NCI-H2196 (cell line): ENCODE results near the gene FLACC1.
"Not testable (repeated sequence)": the region's sequence is repeated elsewhere in the genome, so short reads cannot be mapped to it uniquely, and the experiment has no call there.

Experiments
- DNase-seq: peaks from one replicate; lab custom pipeline; 2025; ENCODE audit not compliant: unreplicated experiment; lab: John Stamatoyannopoulos, UW

Gene FLACC1, protein sequence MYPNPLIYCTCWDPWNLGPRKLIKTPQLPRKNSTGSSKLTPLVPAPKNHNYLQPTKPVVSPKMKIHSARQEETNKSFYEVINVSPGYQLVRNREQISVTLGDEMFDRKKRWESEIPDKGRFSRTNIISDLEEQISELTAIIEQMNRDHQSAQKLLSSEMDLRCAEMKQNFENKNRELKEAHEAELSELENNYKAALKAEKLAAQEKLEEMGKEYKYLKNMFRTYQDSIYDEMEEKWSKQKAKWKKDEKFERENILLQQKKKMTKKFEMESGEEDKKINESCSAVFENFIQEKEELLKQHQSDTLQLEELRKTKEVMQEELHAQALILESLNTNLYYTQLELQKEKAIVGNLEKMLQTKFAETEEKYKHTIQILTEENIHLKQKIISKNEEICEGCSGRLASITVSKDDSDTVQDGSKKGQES

DNA sequence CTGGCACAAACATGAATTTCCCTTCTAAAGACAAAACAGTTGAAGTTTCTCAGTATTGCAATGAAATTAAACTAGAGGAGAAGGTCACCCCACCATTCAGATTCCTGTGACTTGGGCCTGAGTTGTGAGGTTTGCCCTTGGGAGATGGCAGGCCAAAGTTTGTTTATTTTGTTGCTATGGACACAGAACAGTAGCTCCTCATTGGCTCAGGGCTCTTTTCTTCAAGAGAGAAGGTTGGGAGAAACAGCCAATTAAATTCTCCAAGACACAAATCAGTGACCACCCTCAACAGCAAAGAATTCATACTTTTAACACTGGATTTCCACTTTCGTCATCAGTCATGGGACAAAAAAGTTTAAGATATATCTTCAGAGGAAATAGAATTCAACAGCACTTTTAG is at the start of gene FLACC1:
FLACC1 (minus strand) TSS at position 125 of the 400 bp plus-strand sequence. CDS start 5,941 bp downstream, outside the sequence.
- DNase-seq: peak; percentile 13

DNA sequence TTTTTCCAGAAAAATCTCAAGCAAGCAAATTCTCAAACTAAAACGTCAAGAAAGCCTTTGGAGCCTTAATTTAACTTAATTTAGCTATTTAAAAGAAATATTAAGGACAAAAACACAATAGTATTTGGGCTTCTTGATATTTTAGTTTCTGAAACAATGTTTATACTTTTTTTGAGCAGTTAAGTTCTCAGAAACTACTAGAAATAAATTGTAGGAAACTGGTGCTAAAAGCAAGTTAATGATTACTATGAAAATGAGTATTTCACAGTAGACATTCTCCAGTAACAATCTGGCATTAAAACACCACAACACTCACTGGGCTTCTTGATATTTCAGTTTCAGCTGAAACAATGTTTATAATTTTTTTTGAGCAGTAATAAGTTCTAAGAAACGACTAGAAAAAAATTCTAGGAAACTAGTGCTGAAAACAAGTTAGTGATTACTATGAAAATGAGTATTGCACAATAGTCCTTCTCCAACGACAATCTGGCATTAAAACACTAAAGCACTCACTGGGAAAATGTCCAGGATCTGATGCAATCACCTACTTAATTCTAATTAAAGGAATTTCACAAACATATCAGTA is 49.0 kb upstream of the FLACC1 start:
- DNase-seq: peak; percentile 51

DNA sequence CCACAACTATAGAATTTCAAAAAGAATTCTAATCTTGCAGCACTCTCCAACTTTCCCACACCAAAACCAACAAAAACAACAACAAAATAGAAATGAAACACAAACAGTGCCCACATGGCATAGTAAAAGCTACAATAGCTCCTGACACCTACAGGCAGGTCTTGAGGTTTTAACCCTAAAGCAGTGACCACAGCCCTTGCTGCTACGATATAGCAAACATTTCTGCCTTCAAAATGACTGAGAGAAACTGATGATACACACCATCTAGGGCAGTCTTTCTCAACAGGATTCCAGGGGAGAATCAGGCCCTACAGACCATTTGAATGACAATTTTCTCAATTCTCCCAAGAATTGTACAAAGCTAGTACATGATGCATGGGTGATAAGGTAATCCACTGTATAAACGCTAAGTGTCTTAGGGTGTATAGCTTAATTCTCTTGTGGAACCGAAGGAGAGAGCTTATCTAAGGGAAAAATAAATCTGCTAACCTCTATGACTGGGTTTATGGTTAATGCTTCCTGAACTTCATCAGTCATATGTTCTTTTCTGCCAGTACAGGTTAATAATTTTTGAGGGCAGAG is 47.6 kb upstream of the FLACC1 start:
- no peak for DNase-seq

DNA sequence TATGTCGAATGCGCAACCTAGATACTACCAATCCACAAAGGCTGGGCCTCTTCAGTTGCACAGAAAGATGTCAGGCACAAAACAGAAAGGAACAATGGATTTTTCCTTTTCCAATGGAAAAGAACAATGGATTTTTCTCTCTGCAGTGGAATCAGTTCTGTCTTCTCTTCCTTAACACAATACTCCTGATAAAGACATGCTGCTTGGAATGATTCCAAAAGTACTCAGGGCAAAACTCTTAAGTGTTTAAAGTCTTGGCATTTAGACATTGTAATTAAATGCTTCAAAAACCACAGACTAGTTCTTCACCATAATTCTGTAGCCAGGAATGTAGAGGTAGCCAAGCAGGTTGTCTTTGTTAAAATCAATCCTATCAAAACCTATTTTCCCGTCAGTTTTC is 46.7 kb upstream of the FLACC1 start:
- peak; percentile 49 for DNase-seq

DNA sequence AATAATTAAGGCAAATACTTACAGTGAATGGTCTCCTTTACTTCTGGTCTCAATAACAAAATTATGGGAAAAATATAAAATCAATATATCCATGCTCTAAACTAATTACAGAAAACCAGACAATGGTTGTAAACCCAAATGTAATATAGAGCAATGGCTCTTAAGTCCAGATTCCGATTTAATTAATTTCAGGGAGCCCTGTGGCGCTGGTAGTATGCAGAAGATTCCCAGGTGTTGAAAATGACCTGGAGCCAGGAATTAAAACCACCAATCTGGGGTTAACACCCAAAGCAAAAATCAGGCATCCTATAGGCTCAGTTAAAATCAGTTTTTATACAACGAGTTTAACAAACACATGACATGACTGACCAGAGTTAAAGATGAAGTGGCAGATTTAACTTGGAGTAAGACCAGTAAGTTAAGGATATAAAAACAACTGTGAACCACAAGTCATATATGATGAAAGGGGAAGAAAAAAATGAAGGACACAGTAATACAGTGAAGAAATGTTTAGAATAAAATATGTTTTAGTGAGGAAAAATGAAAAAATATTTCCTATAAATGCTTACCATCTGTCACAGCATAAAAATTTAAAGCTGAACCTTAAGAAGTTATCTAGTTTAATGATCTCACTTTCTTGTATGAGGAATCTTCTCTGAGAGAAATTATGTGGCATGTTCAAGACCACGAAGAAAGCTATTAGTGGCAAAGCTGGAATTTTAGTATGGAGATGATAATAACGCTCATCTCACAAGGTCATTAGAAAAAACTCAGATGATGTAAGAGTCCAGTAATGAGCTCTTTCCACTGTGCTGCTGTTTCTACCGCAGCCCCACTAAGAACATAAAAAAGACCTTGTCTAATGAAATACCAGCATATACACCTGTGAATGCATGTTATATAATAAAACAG is 45.8 kb upstream of the FLACC1 start:
- DNase-seq: no peak

DNA sequence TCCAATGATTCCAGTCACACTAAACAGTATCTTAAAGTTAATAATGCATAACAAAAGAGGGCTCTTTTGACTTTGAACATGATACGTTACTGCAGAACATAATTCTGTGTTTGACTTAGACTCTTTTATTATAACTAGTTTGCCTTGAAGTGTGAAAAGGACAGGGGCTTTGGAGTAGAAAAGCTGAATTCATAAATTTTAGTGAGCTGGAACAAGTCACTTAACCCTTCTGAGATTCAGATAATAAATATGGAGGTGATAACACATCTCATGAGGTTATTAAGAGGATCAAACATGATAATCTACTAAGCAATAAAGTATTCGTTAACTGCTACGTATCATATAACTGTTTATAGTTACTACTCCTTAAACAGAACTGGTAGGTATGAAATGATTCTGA is 44.7 kb upstream of the FLACC1 start:
- no peak for DNase-seq

DNA sequence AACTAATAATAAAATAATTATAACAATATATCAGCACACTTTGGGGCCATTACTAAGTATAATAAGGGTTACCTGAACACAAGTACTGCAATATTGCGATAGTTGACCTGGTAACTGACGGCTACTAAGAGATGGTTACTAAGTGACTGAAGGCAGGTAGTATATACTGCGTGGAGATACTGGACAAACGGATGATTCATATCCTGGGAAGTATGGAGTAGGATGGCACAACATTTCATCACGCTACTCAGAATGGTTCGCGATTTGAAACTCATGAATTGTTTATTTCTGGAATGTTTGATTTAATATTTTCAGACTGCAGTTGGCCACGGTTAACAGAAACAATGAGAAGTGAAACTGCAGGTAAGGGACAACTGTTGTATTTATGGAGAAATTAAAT is 39.5 kb upstream of the FLACC1 start:
- DNase-seq: no peak

DNA sequence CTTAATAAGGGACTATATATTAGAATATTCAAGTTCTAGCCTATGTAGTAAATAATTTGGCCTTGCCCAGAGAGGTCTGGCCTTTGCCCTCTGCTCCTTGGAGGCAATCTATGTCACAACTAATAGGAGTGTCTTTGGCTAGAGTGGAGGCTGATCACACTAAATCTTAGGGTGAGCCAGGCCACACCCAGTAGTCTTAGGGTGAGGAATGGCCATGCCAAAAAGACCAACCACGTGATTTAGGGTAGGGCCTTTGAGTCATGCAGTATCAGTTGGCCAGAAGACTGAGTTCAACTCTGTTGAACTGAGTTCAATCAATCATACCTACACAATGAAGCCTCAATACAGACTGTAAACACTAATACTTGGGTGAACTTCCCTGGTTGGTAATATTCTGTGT is 26.0 kb upstream of the FLACC1 start:
- no peak for DNase-seq

DNA sequence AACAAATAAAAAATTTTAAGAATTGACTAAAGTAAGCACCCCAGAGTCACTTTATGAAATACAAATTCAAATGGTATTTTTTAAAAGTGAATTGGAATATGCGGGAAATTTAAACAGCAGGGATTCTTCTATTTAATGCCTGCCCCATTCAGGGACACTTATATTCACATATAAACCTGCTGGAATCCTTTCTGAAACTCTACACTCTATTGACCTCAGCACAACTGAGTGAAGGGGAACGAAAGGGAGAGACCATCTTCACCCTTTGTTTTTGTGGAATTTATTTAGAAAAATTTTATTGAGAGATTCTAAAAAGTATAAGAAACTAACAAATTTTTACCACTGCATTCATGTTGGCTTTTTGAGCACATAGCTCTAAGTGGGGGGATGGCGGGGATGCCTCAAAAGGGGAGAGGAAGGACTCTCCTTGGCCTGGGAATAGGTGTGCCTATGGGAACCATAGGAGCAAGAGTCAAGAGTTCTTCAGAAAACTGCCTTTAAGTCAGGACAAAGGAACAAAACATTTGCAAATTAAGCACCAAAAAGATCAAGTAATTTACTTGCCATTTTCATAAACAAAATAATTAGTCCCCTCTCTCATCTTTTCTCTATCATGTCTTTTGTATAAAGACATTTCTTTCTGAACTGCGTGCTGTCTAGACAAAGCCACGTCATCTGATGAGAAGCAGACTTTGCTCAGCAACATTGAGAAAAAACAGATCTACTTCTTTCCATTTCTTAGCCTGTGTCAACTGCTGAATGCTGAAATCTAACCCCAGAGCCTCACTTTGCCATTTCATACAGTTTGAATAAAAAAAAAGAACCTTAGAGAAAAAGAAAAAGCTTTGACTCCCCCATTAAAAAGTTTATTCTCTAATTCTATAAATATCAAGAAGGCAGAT is 21.6 kb upstream of the FLACC1 start:
- DNase-seq: no peak

DNA sequence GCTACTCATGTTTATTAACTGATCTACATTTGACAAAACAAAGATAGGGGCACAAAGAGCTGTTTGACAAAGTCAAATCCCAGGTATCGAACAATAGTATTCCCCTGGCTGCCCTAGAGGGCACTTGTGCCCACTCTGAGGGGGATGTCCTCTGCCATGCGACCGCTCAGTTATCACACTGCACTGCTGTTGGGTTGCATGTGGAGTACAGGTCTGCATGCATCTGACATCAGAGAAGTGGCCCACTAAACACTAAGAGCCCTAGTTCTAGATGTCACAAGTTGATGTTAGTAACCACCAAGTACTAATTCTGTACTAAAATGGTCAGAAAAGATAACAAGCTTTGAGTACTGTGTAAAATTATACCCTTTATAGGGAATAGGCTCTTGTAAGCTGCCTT is 20.1 kb upstream of the FLACC1 start:
- DNase-seq: no peak

DNA sequence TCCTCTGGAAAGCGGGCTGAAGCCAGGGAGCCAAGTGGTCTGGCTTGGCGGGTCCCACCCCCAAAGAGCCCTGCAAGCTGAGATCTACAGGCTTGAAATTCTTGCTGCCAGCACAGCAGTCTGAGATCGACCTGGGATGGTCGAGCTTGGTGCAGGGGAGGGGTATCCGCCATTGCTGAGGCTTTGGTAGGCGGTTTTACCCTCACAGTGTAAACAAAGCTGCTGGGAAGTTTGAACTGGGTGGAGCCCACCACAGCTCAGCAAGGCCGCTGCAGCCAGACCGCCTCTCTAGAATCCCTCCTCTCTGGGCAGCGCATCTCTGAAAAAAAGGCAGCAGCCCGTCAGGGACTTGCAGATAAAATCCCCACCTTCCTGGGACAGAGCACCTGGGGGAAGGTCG is 12.6 kb upstream of the FLACC1 start:
- DNase-seq: no peak

DNA sequence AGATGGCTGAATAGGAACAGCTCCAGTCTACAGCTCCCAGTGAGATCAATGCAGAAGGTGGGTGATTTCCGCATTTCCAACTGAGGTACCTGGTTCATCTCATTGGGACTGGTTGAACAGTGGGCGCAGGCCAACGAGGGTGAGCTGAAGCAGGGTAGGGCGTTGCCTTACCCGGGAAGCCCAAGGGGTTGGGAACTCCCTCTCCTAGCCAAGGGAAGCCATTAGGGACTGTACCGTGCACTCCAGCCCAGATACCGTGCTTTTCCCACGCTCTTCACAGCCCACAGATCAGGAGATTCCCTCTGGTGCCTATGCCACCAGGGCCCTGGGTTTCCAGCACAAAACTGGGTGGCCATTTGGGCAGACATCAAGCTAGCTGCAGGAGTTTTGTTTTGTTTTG is 12.2 kb upstream of the FLACC1 start:
- DNase-seq: not testable (repeated sequence)

DNA sequence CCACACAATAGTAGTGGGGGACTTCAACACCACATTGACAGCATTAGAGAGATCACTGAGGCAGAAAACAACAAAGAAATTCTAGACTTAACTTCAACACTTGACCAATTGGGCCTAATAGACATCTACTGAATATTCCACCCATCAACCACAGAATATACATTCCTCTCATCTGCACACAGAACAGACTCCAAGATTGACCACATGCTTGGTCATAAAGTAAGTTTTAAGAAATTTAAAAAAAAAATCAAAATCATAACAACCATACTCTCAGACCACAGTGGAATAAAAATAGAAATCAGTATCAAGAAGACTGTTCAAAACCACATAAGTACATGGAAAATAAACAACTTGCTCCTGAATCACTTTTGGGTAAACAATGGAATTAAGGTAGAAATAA is 9.0 kb upstream of the FLACC1 start:
- DNase-seq: no peak

DNA sequence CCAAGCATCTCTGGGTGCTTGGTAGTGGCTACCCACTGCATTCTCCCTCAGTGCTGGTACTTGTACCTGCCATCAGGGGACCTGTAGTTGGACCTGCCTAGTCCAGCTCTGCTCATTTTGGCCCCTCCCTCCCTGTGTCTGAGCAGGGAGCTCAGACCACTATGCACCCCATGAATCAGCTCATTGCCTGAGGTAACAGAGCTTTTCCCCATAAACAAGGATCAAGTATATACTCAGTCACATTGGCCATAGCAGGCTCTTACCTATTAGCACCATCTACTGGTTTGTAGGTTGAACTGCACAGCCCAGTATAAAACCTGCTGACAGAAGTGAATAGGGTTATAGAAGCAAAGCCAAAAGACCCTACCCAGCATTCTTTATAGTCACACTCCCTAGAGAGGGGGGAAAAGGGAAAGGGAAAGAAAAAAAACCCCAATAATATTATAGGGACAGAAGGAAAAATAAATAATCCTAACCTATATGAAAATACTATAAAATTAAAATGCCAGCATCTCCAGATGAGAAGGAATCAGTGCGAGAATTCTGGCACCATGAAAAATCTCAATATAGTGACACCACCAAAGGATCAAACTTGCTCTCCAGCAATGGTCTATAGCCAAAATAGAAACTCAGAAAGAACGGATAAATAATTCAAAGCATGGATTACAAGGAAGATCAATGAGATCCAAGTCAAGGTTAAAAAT is 6.9 kb upstream of the FLACC1 start:
- no peak for DNase-seq

DNA sequence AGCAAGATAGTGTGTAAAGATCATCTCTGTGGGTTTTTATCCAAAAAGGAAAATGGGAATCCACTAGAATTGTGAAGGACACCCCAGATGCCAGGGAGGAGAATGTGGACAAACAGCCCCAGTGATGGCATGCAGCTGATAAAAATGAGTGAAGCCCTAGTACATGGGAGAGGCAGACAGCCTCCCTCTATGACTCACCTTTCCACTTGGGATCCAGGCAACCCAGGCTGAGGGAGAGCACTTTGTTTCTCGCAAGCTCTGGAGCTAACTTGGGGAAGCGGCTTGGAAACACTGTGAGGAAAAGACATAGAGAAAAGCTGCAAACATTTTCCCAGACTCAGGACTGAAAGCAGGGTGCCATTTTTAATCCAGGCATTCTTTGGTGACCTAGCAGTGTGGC is 5.3 kb upstream of the FLACC1 start:
- DNase-seq: no peak

DNA sequence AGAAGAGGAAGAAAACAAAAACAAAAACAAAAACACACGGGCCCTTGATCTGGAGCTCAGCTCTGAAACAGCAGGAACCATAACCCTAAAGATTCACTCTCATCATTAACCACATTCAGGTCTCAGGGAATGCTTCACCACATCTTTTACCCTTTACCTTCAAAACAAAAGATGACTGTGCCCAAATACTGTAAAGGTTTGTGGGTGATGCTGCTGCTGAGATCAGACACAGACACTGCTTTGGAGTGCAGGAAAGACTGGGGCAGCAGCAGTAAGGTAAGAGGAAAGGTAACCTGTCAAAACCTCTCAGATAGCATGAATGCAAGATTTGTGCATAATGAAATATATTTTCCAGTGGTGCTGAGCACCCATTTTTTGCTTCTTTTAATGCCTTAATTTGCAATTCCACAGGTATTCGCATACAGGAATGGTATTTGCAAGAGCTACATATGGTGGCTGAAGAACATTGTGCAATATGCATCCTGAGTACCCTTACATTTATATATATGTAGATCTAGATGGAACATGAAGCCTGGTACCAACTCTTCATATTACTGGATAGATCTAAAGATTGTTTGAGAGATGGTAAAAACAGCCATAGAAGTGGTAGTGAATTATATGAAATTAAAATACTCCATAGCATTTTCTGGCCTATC is 4.1 kb upstream of the FLACC1 start:
- no peak for DNase-seq

DNA sequence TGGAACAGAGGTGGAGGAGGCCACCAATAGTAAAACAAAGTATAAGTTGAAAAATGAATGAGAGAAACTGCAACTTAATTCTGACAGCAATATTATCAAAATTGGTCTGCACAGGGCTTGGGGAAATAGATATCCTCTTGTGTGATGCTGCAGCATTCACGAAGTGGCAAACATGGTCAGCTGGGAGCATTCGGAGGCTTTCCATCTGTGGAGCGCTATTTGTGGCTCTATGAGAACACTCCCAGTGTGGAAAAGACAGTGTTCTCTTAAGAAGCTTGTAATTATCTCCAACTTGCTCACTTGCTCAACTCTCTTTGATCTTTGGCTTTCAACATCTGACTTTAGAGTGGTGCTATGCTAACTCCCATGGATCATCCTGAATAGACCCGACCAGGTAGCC is 3.1 kb upstream of the FLACC1 start:
- no peak for DNase-seq

DNA sequence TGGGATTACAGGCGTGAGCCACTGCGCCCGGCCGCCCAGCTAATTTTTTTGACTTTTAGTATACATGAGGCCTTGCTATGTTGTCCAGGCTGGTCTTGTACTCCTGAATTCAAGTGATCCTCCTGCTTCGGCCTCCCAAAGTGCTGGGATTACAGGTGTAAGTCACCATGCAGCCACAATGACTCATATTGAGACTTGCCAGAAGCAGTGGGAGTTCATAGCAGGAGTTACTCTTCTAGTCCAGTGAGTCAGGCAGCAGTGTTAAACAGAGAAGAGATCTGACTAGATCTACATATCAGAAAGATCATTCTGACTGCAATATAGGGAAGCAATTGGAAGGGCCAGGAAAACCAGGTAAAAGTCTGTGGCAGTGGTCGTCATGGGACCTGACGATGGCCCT is 1.5 kb upstream of the FLACC1 start:
- DNase-seq: no peak

DNA sequence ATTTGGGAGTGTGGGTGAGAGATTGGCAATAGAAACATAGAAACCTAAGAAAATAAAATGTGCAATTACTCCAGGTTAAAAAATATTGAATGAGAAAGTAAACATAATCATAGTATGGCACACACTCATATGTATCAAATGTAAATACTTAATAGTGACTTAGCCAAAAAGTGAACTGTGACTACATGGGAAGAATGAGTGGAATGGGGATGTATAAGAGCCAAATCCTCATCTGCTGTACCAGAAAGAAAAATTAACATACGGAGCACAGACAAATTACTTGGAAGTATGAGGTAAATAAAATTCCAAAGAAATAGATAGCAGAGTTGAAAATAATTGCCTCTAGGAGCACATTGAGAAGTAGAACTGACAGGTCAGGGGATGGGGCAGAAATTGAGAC is 4.0 kb downstream of the FLACC1 start:
- no peak for DNase-seq
